T-helper 1 cell treated with Interleukin-12 subunit alpha and Interleukin-12 subunit beta and Interleukin-4 antibody, amounts not matched to agents 30 μg/mL and 1 μg/mL, for 36 hours (primary cell): Measurements from ENCODE around the gene KLHL18.
"Not testable (repeated sequence)": the region's sequence is repeated elsewhere in the genome, so short reads cannot be mapped to it uniquely, and the experiment has no call there.

Experiments
- H3K27ac Mint-ChIP-seq: one replicate; pipeline ENCODE4 v1.8.0; 2021; ENCODE audit warnings: mild to moderate bottlenecking, mixed read lengths
- H3K27me3 Mint-ChIP-seq: one replicate; pipeline ENCODE4 v1.8.0; 2021; ENCODE audit warnings: low read depth, mixed read lengths
- H3K36me3 Mint-ChIP-seq: one replicate; pipeline ENCODE4 v1.8.0; 2021; ENCODE audit warnings: low read depth, mixed read lengths
- H3K4me1 Mint-ChIP-seq: one replicate; pipeline ENCODE4 v1.8.0; 2021; ENCODE audit warnings: low read depth, mixed read lengths
- H3K4me3 Mint-ChIP-seq: one replicate; pipeline ENCODE4 v1.8.0; 2021; ENCODE audit warnings: mild to moderate bottlenecking, moderate library complexity, mixed read lengths
- H3K9me3 Mint-ChIP-seq: one replicate; pipeline ENCODE4 v1.8.0; 2021; ENCODE audit warnings: mixed read lengths

KLHL18 gene

DNA sequence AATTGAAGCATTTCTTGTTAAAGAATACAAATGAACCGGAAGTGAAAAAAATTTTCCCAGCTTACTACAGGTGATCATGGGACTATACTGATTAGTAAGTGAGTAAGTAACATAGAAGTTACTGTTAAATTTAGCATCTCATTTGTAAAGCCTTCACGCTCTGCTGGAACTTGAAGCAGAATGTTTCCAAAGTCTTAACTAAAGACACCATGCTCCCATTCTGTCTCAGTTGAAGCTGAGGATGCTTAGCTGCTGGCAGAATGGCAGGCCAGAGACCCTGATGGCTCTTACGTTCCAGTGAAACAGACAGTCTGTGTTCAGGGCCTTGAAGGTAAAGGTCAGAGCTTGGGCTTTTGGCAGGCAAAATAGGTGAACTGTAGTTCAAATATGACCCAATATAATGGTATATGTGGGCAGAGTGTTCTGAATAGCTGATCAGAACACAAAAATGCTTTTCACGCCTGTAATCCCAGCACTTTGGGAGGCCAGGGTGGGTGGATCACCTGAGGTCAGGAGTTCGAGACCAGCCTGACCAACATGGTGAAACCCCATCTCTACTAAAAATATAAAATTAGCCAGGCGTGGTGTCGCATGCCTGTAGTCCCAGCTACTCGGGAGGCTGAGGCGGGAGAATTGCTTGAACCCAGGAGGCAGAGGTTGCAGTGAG is 9.1 kb downstream of the KLHL18 start:
- not testable (repeated sequence) for H3K4me3 Mint-ChIP-seq, H3K27ac Mint-ChIP-seq, H3K9me3 Mint-ChIP-seq

DNA sequence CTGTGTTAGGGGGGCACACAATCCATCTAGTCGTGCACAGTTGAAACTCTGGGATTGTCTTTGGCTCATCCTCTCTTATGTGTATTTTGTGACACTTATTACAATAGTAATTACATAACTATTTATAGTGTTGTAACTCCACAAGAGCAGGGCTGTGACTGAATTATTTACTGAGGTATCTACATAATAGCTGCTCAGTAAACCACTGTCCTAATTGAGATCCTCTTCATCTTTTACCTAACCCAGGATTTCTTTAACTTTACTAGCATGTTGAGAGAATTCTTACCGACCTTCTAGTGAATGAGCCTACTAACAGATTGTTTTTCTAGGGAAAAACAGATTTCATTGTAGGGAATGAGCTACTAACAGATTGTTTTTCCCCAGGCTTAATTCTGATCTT is 11.1 kb downstream of the KLHL18 start:
- H3K27me3 Mint-ChIP-seq: no peaks in the 10 kb centered on the region
- no peak overlapping the region for H3K27ac Mint-ChIP-seq
- peaks cover 15% of the 10 kb centered on the region for H3K4me1 Mint-ChIP-seq
- peaks cover 7% of the 10 kb centered on the region for H3K36me3 Mint-ChIP-seq
- no peaks in the 10 kb centered on the region for H3K9me3 Mint-ChIP-seq
- no peak overlapping the region for H3K4me3 Mint-ChIP-seq

More for the DNA sequence above, 9.1 kb downstream of the KLHL18 start:
- H3K27me3 Mint-ChIP-seq, H3K4me1 Mint-ChIP-seq, H3K36me3 Mint-ChIP-seq: not testable (repeated sequence)

GRCh38 chr3:47294392-47294791 is 11.6 kb downstream of the KLHL18 start:
- Mint-ChIP-seq H3K36me3 (peaks cover 6% of the 10 kb centered on the region), H3K9me3 (no peaks in the 10 kb centered on the region), H3K4me3 (no peak overlapping the region), H3K27ac (no peak overlapping the region), H3K4me1 (peaks cover 15% of the 10 kb centered on the region), H3K27me3 (no peaks in the 10 kb centered on the region)

- Mint-ChIP-seq H3K4me1 (peaks cover 15% of the 10 kb centered on the region), H3K9me3 (no peaks in the 10 kb centered on the region), H3K4me3 (no peak overlapping the region), H3K36me3 (peaks cover 4% of the 10 kb centered on the region), H3K27me3 (no peaks in the 10 kb centered on the region), H3K27ac (no peak overlapping the region)
These were observed 12.6 kb downstream of the KLHL18 start for GRCh38 chr3:47295322-47295721.

- Mint-ChIP-seq H3K27me3 (no peaks in the 10 kb centered on the region), H3K4me1 (peaks cover 14% of the 10 kb centered on the region), H3K4me3 (no peak overlapping the region), H3K9me3 (no peaks in the 10 kb centered on the region), H3K27ac (no peak overlapping the region), H3K36me3 (peaks cover 2% of the 10 kb centered on the region)
These were observed 13.2 kb downstream of the KLHL18 start for GRCh38 chr3:47295976-47296375.

DNA sequence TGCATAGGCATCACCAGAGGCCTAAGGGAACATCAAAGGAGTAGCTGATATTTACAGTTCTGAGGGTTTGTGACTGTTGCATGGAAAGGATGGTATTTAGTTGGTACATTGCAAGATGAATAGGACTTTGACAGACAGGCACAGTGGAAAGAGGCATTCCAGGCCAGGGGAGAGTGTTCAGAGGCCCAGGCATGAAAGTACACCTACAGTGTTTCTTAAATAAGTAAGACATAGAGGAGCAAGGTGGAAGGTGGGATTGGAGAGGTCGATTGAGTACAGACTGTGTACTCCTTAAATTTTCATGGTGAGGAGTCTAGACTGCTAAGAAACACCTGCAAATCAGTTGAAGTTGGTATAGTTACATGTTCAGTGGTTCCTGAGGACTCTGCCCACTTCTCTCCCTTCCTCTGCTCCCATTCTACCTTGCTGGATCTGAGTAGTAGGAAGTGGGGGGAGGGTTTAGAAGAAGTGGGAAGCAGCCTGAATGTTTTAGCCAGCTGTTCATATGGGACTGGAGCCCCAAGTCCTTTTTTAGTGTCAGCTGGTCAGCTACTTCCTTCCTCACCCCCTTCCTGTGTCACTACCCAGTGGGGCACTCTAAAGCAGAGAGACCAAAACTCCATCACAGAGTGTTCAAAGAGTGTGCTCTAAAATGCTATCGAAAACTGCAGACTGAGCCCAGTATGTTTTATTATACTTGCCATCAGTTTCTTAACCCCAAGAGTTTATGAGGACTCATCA is 14.0 kb downstream of the KLHL18 start:
- H3K36me3 Mint-ChIP-seq: peaks cover 3% of the 10 kb centered on the region
- H3K27ac Mint-ChIP-seq: no peak overlapping the region
- no peaks in the 10 kb centered on the region for H3K9me3 Mint-ChIP-seq
- H3K4me1 Mint-ChIP-seq: peaks cover 14% of the 10 kb centered on the region
- H3K4me3 Mint-ChIP-seq: no peak overlapping the region
- H3K27me3 Mint-ChIP-seq: no peaks in the 10 kb centered on the region

- Mint-ChIP-seq H3K4me3 (no peak overlapping the region), H3K36me3 (peaks cover 13% of the 10 kb centered on the region), H3K27ac (no peak overlapping the region), H3K4me1 (peaks cover 14% of the 10 kb centered on the region), H3K9me3 (no peaks in the 10 kb centered on the region), H3K27me3 (no peaks in the 10 kb centered on the region)
These were observed 15.7 kb downstream of the KLHL18 start for GRCh38 chr3:47298439-47298838.

DNA sequence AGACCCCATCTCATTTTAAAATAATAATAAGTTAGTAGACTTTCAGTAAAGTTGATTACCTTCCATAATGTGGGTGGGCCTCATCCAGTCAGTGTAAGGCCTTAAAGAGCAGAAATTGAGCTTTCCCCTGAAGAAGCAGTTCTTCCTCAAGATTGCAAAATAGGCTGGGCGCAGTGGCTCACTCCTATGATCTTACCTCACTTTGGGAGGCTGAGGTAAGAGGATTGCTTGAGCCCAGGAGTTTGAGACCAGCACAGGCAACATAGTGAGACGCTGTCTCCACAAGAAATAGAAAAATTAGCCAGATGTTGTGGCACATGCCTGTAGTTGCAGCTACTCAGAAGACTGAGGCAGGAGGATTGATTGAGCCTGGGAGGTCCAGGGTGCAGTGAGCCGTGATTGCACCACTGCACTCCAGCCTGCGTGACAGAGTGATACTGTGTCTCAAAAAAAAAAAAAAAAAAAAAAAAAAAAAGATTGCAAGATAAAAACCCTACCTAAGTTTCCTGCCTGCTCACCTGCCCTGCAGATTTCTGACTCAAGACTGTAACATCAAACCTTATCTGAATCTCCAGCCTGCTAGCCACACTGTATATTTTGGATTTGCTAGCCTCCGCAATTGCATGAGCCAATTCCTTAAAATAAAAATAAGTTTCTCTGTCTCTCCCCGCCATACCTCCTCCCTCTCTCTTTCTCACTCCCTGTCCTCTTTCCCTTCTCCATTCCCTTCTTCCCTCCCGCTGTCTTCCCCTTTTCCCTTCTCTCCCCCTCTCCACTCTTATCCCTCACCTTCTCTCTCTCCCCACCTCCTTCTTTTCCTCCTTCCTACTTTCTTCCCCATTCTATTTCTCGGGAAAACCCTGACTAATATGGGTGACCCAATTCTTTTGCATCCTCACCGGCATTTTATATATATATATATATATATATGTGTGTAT is 16.9 kb downstream of the KLHL18 start:
- Mint-ChIP-seq H3K27ac (no peak overlapping the region), H3K36me3 (peaks cover 15% of the 10 kb centered on the region), H3K4me3 (no peak overlapping the region), H3K9me3 (no peaks in the 10 kb centered on the region), H3K4me1 (peaks cover 14% of the 10 kb centered on the region), H3K27me3 (no peaks in the 10 kb centered on the region)

DNA sequence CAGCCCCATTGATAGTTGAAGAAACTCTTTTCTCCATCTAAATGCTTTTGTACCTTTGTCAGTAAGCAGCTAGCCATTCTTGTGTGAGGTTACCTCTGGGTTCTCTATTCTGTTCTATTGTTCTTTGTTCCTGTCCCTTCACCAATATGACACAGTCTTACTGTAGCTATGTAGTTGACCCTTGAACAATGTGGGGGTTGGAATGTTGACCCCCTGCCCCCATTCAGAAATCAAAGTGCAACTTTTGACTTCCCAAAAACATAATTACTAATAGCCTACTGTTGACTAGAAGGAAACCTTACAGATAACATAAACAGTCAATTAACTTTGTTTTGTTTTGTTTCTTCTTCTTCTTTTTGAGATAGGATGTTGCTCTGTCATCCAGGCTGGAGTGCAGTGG is 18.7 kb downstream of the KLHL18 start:
- peaks cover 8% of the 10 kb centered on the region for H3K4me1 Mint-ChIP-seq
- no peaks in the 10 kb centered on the region for H3K27me3 Mint-ChIP-seq
- H3K9me3 Mint-ChIP-seq: no peaks in the 10 kb centered on the region
- peaks cover 20% of the 10 kb centered on the region for H3K36me3 Mint-ChIP-seq
- H3K4me3 Mint-ChIP-seq: no peak overlapping the region
- H3K27ac Mint-ChIP-seq: no peak overlapping the region

GRCh38 chr3:47306022-47306421 is 23.3 kb downstream of the KLHL18 start:
- no peak overlapping the region for H3K4me3 Mint-ChIP-seq
- peaks cover 28% of the 10 kb centered on the region for H3K36me3 Mint-ChIP-seq
- peaks cover 4% of the 10 kb centered on the region for H3K4me1 Mint-ChIP-seq
- no peaks in the 10 kb centered on the region for H3K27me3 Mint-ChIP-seq
- H3K27ac Mint-ChIP-seq: no peak overlapping the region
- H3K9me3 Mint-ChIP-seq: no peaks in the 10 kb centered on the region

- not testable (repeated sequence) for H3K4me1 Mint-ChIP-seq, H3K9me3 Mint-ChIP-seq, H3K4me3 Mint-ChIP-seq, H3K27me3 Mint-ChIP-seq, H3K27ac Mint-ChIP-seq
- peaks cover 17% of the 10 kb centered on the region for H3K36me3 Mint-ChIP-seq
These were observed 26.5 kb downstream of the KLHL18 start for GRCh38 chr3:47309231-47309630.

GRCh38 chr3:47310391-47310790 is 27.6 kb downstream of the KLHL18 start:
- Mint-ChIP-seq H3K4me1 (peaks cover 4% of the 10 kb centered on the region), H3K9me3 (no peaks in the 10 kb centered on the region), H3K36me3 (peaks cover 11% of the 10 kb centered on the region), H3K27me3 (no peaks in the 10 kb centered on the region), H3K27ac (no peak overlapping the region), H3K4me3 (no peak overlapping the region)

DNA sequence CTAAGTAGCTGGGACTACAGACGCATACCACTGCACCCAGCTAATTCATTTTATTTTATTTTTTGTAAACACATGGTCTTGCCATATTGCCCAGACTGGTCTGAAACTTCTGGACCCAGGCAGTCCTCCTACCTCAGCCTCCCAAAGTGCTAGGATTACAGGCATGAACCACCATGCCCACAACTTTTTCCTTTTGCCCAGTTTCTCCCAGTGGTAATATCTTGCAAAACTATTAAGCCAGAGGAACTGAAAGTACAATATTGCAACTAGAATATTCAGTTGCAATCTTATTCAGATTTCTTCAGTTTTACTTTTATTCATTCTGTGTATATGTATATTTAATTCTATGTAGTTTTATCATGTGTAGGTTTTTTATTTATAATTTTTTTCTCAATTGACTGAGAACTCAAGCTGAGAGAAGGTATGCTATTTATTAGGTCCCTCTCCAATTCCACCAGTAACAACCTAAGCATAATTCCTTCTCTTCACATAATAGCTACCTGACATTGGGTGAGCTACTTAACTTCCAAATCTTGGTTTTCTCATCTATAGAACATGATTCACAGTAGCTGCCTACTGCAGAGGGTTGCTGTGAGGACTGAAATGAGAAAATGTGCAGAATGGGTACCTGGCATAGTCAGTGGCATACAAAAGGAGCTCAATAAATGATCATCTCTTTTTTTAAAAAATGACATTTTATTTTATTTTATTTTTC is 30.8 kb downstream of the KLHL18 start:
- H3K27ac Mint-ChIP-seq: no peak overlapping the region
- H3K27me3 Mint-ChIP-seq: no peaks in the 10 kb centered on the region
- peaks cover 7% of the 10 kb centered on the region for H3K36me3 Mint-ChIP-seq
- H3K4me3 Mint-ChIP-seq: no peak overlapping the region
- H3K9me3 Mint-ChIP-seq: no peaks in the 10 kb centered on the region
- peaks cover 2% of the 10 kb centered on the region for H3K4me1 Mint-ChIP-seq

DNA sequence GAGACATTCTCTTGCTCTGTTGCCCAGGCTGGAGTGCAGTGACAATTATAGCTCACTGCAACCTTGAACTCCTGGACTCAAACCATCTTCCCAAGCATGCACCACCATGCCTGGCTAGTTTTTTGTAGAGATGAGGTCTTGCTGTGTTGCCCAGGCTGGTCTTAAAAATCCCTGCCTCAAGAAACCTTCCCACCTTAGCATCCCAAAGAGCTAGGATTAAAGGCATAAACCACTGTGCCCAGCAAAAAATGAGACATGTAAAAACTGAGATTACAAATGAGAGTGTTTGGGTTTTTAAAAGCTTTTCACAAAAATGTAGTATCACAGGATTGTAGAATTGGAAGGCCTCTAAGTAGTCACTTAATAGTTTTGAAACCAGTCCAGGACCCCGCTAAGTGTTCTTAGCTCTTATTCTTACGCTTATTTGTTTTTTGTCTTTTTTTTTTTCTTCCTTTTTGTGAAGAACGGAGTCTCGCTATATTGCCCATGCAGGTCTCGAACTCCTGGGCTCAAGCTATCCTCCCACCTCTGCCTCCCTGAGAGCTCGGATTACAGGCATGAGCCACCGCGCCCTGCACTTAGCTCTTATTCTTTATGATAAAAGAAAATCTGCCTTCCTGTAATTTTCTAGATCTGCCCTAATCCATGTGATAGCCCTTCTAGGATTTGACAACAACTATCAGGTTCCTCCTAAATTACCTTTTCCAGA is 31.5 kb downstream of the KLHL18 start:
- Mint-ChIP-seq H3K36me3 (peaks cover 3% of the 10 kb centered on the region), H3K27me3 (no peaks in the 10 kb centered on the region), H3K4me3 (no peak overlapping the region), H3K9me3 (no peaks in the 10 kb centered on the region), H3K4me1 (peaks cover 2% of the 10 kb centered on the region), H3K27ac (peak overlapping the region; percentile 3)
